ENCODE data around the gene CLCN1. TPM values are rescaled to one million over a fixed set of nuclear protein-coding genes. Genes with fewer than 3 reads are reported as not detected.

CLCN1 gene
- total RNA-seq, 1 donor from 2014 or later, result not detected

DNA sequence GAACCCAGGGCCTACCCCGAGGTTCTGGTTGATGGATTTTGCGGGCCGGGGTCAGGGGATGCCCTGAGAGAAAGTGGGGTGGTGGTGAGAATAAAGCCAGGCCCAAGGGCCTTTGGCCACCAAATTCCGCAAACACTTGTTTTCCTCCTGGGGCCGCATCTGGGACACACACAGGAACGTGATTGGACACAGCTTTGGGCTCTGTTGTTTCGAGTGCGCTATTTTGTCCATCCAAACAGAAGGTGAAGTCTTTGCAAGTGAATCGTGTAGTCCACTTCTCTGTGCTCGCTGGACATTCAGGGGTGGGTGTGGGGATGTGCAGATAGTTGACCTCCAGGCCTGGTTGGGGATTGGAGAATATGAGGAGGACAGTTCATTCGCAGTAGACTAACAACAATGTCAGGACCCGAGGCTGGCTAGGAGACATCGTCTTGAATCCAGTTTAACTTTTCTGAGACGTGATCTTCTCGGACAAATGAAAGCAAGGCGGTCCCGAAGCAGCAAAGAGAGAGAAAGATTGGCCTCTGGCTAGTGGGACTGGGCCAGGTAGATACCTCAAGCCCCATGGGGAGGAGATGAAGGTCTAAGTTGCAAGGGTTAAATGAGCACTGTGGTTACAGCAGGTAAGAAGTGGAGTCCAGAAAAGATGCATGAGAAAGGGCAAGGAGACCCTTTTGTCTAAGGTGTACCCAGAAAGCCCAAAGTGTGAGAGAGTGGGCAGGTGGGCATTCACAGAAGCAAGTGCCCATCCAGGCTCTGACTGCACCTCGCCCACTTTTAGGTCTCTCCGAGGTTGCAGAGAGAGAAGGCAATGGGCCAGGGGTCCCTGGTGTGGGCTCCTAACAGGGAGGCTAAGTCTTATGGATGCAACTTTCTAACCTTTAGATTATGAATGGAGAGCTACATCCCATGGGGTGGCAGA lies 47.4 kb downstream of the CLCN1 start:
- Mint-ChIP-seq H3K27ac (ENCODE audit: unreplicated experiment) (no peak overlapping the region), H3K4me3 (peak overlapping the region; percentile 86), H3K27me3 (ENCODE audit: low read depth) (peaks cover 49% of the 10 kb centered on the region), H3K36me3 (ENCODE audit: low read depth) (peaks cover 7% of the 10 kb centered on the region), H3K9me3 (no peaks in the 10 kb centered on the region), H3K4me1 (peaks cover 19% of the 10 kb centered on the region)
- TF ChIP-seq, protein P1, sequence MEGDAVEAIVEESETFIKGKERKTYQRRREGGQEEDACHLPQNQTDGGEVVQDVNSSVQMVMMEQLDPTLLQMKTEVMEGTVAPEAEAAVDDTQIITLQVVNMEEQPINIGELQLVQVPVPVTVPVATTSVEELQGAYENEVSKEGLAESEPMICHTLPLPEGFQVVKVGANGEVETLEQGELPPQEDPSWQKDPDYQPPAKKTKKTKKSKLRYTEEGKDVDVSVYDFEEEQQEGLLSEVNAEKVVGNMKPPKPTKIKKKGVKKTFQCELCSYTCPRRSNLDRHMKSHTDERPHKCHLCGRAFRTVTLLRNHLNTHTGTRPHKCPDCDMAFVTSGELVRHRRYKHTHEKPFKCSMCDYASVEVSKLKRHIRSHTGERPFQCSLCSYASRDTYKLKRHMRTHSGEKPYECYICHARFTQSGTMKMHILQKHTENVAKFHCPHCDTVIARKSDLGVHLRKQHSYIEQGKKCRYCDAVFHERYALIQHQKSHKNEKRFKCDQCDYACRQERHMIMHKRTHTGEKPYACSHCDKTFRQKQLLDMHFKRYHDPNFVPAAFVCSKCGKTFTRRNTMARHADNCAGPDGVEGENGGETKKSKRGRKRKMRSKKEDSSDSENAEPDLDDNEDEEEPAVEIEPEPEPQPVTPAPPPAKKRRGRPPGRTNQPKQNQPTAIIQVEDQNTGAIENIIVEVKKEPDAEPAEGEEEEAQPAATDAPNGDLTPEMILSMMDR (conservative IDR thresholded peaks at IDR 0.05), result no peak
- no peak for DNase-seq (ENCODE audit: low read depth, low spot score)

DNA sequence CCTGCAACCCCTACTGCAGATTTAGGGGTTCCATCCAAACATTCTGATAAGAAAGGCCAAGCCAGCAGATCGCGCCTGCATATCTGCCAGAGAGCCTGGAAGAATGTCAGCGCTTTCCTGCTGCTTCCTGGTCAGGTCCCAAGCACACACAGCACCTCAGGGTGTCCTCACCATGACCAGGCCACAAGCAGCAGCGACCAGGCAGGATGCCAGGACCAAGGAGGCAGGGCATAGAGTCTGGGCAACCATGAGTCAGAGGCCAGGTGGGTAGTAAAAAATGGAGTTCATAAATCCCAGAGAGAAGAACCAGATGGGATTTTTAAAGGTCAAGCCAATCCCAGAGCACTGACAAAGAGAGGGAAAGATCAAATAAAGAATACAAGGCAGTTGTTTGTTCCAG lies 52.1 kb downstream of the CLCN1 start:
- no peak overlapping the region for H3K27ac Mint-ChIP-seq (ENCODE audit: unreplicated experiment)

DNA sequence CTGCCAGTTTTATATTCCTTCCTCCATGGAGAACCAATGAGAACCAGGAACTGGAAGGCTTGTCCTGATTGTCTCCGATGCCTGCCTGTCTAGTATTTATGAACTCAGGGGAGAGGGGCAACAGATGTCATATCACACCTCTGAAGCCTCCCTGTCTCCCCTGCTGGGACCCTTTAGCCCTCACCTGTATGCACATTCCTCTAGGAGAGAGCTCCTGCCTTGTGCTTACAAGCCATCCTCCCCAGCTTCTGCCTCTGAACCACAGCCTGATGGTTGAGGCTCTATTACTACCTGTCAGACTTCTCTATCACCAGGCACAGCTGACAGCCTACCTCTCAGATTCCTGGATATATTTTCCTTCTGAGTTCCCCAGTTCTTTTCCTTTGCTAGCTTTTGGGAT lies 52.5 kb downstream of the CLCN1 start:
- Mint-ChIP-seq H3K36me3 (ENCODE audit: low read depth) (no peaks in the 10 kb centered on the region), H3K4me3 (no peak overlapping the region), H3K27ac (ENCODE audit: unreplicated experiment) (no peak overlapping the region), H3K9me3 (no peaks in the 10 kb centered on the region), H3K4me1 (peaks cover 18% of the 10 kb centered on the region), H3K27me3 (ENCODE audit: low read depth) (peaks cover 30% of the 10 kb centered on the region)
- DNase-seq (ENCODE audit: low read depth, low spot score), result no peak
- TF ChIP-seq, protein P1 (conservative IDR thresholded peaks at IDR 0.05), result no peak

More for the DNA sequence above, 52.1 kb downstream of the CLCN1 start:
- Mint-ChIP-seq H3K27me3 (ENCODE audit: low read depth) (peaks cover 34% of the 10 kb centered on the region), H3K4me1 (peaks cover 22% of the 10 kb centered on the region), H3K4me3 (no peak overlapping the region), H3K36me3 (ENCODE audit: low read depth) (no peaks in the 10 kb centered on the region), H3K9me3 (no peaks in the 10 kb centered on the region)
- TF ChIP-seq, protein P1 (conservative IDR thresholded peaks at IDR 0.05), result no peak
- no peak for DNase-seq (ENCODE audit: low read depth, low spot score)

DNA sequence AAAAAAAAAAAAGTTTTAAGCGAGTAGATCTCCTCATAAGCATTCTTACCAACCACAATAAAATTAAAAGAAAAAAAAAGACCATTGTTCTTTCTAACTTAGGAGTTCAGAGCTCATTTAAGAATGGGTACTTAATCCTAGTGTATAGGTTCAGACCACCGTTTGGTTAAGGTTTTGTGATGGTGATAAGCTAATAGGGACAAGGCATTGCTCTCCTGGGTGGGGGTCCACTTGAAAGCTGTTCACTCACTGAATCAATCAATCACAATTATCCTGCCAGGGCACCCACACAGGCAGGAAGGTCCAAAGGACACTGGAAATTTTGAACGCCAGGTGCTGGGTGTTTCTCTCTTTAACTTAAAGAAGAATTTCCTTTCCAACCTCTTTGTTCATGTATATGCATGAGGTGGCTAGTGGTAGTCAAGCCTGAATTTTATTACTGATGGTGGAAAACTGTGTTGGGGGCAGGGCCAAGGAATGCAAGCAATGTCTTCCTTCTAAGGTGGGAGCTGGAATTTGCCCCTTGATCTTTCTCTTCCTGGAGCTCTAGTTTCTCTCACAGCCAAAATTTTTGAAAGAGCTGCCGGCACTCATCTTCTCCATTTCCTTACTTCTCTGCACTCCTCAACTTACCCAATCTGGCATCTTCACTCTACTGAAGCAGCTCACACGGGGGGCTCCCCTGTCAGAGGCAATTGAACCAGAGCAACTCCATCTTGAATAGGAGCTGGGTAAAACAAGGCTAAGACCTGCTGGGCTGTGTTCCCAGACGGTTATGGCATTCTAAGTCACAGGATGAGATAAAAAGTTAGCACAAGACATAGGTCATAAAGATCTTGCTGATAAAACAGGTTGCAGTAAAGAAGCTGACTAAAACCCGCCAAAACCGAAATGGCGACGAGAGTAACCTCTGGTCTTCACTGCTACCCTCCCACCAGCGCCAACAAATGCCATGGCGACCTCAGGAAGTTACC lies 54.1 kb downstream of the CLCN1 start:
- no peaks in the 10 kb centered on the region for H3K36me3 Mint-ChIP-seq (ENCODE audit: low read depth)
- H3K4me1 Mint-ChIP-seq, result peaks cover 17% of the 10 kb centered on the region
- no peak overlapping the region for H3K4me3 Mint-ChIP-seq
- peaks cover 14% of the 10 kb centered on the region for H3K27me3 Mint-ChIP-seq (ENCODE audit: low read depth)
- H3K9me3 Mint-ChIP-seq, result no peaks in the 10 kb centered on the region
- DNase-seq (ENCODE audit: low read depth, low spot score), result no peak
- H3K27ac Mint-ChIP-seq (ENCODE audit: unreplicated experiment), result no peak overlapping the region
- TF ChIP-seq, protein P1 (conservative IDR thresholded peaks at IDR 0.05), result no peak

DNA sequence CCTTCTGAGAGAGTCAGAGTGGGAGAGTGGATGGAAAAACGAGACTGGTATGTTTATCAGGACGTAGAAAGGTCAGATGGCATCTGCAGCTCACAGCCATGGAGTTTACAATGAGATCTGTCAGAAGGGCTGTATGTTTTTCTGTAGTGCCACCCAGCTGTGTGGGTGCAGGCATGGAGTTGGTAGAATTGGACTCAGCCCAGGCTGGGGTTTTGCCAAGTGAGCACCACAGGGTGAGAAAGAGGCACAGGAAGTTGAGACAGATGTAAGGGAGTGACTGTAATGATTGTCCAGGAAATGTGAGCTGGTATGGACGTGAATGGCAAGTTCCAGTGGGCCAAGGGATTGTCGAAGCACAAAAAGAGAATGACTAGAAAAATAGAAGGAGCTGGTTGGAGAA lies 56.2 kb downstream of the CLCN1 start:
- TF ChIP-seq, protein P1 (conservative IDR thresholded peaks at IDR 0.05), result no peak
- Mint-ChIP-seq H3K27ac (ENCODE audit: unreplicated experiment) (no peak overlapping the region), H3K27me3 (ENCODE audit: low read depth) (peaks cover 4% of the 10 kb centered on the region), H3K9me3 (no peaks in the 10 kb centered on the region), H3K36me3 (ENCODE audit: low read depth) (no peaks in the 10 kb centered on the region), H3K4me3 (no peak overlapping the region), H3K4me1 (peaks cover 18% of the 10 kb centered on the region)
- no peak for DNase-seq (ENCODE audit: low read depth, low spot score)
